Fibroblast of pulmonary artery (primary cell): ENCODE data around the gene CALML5.

Experiments used
- DNase-seq: peaks from one replicate; pipeline ENCODE4 v3.0.0-alpha.2; 2010; ENCODE audit warnings: low read depth
- H3K4me3 ChIP-seq: replicated peaks from 2 replicates; pipeline ENCODE4 v1.5.1; 2011; ENCODE audit warnings: low read depth, mild to moderate bottlenecking, control low read depth, low read length, moderate library complexity
- TF ChIP-seq, protein P1 (sequence below): IDR thresholded peaks from 2 replicates; pipeline ENCODE4 v1.5.1; 2011; ENCODE audit warnings: mild to moderate bottlenecking, control low read depth, low read length, inconsistent platforms; ENCODE audit errors: missing control alignments

CALML5 gene

DNA sequence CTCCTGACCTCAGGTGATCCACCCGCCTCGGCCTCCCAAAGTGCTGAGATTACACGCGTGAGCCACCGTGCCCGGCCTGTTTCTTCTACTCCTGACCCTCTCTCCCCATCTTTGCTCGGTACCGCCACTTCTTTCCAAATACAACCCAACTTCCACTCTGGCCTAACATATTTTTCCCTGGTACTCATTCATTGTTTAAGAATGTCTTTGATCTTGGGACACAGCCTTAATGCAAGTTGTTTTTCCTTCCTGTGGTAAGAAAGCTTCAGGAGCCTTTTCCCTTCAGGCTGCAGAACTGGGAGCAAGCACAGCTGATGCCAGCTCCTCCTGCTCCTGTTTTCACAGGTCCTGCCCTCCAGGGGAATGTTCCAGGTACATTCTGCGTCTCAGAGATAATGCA, 39.1 kb upstream of the CALML5 start:
- peak; percentile 70 for DNase-seq
- H3K4me3 ChIP-seq: no peak overlapping the region
- TF ChIP-seq, protein P1, sequence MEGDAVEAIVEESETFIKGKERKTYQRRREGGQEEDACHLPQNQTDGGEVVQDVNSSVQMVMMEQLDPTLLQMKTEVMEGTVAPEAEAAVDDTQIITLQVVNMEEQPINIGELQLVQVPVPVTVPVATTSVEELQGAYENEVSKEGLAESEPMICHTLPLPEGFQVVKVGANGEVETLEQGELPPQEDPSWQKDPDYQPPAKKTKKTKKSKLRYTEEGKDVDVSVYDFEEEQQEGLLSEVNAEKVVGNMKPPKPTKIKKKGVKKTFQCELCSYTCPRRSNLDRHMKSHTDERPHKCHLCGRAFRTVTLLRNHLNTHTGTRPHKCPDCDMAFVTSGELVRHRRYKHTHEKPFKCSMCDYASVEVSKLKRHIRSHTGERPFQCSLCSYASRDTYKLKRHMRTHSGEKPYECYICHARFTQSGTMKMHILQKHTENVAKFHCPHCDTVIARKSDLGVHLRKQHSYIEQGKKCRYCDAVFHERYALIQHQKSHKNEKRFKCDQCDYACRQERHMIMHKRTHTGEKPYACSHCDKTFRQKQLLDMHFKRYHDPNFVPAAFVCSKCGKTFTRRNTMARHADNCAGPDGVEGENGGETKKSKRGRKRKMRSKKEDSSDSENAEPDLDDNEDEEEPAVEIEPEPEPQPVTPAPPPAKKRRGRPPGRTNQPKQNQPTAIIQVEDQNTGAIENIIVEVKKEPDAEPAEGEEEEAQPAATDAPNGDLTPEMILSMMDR: no peak

DNA sequence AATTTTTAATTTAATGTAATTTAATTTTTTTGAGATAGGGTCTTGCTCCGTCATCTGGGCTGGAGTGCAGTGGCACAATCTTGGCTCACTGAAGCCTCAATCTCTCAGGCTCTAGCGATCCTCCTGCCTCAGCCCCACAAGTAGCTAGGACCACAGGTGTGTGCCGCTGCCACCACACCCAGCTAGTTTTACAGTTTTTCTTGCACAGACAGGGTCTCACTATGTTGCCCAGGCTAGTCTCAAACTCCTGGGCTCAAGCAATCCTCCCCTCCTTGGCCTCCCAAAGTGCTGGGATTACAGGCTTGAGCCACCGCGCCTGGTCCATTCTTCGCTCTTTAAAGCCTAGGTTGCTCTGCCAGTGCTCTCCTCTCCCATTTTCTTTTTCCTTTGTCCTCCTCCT, 38.3 kb upstream of the CALML5 start:
- DNase-seq: no peak
- TF ChIP-seq, protein P1: no peak
- H3K4me3 ChIP-seq: no peak overlapping the region

DNA sequence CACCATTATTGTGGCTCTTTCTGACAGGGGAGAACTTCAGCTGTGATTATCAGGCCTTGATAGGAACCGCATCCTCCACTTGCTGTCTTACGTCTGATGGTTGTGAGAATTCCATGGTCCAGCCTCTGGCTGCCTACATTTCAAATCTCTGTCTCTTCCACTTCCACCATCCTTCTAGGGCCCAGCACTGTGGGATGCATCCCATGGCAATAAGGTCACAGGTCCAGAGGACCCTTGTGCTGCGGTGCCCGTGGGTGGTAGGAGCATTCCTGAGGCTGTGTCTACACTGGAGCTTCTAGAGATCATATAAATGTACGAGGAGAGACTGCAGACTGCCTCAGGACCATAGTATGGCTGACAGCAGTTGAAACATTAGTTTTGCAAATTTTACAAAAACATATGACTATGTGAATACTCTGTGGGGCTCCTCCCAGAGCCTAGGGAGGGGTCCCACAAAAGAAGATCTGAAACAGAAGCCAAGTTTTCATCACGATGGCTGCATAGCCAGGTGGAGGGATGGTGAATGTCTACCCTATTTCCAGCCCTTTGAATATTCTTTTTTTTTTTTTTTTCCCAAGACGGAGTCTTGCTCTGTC, 37.2 kb upstream of the CALML5 start:
- no peak for DNase-seq
- H3K4me3 ChIP-seq: no peak overlapping the region
- TF ChIP-seq, protein P1: no peak

DNA sequence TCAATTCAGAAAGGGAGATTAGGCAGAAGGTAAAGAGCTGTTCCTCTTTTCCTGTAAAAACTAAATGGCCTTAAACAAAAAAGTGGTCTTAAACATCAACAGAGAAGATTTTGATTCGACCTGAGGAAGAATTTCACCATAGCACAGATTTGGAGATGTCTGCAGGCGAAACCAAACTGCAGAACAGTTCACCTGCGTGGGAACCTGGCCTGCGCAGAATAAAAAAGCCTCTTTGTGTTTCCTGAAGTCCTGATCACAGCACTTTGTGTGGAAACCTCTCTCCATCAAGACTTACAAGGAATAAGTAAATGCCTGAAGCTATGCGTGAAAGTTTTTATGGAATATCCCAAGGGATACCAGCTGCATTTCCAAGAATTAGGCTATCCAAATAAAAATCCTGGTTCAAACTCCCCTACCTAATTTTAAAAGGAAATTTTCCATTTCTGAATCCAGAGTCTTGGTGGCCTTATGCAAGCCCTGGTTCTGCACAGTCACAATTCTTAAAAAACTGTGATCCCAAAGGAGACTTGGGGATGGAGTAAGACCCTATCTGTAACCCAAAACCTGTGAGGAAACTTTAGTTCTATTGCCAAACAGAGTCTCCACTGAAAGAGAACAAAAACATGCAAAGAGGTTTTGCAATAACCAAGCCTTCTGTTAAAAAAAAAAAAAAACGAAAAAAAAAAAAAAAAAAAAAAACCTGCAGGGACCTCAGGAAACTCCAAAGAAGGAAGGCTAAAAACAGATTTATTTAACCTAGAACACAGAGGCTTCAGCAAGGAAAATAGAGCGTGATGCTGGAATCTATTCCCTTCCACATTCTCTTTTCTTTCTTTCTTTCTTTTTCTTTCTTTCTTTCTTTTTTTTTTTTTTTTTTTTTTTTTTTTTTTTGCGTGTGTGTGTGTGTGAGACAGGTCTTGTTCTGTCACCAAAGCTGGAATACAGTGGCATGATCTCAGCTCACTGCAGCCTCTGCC, 35.8 kb upstream of the CALML5 start:
- DNase-seq: peak; percentile 92
- H3K4me3 ChIP-seq: no peak overlapping the region
- TF ChIP-seq, protein P1: no peak

DNA sequence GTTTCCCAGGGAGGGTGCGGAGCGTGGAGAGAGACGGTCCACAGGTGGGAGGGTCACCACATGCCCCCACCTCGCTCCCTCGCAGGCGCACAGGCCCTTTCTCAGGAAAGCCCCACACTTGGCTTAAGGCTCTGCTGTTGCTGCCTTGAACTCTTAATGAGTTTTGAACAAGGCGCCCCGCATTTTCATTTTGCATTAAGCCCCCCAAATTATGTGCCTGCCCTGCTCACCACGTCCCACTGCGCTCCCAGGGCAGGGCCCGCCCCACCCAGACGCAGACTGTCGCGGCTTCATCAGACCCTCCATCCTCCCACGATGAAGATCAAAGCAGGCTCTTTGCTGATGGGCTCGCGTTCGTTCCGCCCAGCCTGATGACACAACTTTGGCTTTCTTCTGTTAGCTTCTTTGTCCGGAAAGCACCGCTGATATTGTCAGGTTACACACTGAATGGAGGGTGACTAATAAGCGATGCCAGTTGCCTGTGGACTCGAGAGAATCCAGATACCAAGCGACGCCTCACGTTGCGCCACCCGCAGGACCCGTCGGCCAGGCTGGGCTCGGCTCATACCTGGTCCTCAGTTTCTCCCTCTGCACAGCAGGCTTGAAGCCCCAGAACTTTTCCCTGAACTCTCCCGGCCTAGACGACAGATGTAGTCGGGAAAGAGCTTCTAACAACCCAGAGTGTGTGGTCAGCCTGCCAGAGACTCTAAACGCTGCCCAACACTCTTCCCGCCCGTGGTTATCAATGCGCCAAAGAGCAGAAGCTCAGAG, 34.9 kb upstream of the CALML5 start:
- TF ChIP-seq, protein P1: no peak
- no peak overlapping the region for H3K4me3 ChIP-seq
- DNase-seq: peak; percentile 73

DNA sequence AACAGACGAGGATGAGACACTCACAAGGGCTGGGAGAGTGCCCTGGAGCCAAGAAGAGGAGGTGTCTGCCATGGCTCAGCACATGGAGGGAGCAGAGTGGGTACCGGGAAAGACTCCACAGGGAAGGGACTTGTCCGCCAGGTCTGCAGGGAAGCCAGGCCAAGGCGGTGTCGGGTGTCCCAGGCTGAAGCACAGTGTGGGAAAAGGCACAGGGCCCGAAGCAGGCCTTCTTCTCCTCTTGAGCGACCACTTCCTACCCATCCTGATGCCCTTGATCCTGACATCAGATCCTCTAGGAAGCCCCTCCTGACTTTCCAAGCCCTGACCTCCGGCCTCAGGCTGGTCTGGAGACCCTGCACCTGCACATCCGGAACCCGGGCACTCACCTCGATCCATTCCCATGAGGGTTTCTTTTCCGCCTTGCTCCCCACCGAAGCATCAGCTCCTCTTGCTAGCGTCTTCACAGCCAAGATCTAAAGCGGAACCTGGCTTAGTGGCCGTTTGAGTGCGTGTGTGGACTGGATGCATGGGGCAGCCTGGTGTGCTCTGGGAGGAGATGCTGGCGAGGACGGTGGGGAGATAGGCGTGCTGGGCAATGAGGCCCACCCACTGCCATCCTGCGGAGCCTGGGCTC, 33.8 kb upstream of the CALML5 start:
- TF ChIP-seq, protein P1: no peak
- no peak overlapping the region for H3K4me3 ChIP-seq
- no peak for DNase-seq
